Esophagus squamous epithelium (tissue), 4 donors: ENCODE measurements around the gene TMEM40.

Experiments used
- POLR2A ChIP-seq, 4 donors: fragments of 450-650 bp; IDR thresholded peaks; one replicate each; pipeline ENCODE4 v1.6.1; 2017; ENCODE audit warnings: antibody characterized with exemption in 4 of 4, mild to moderate bottlenecking in 4 of 4, moderate library complexity in 3 of 4
- TF ChIP-seq, protein P1 (sequence below), 6 experiments: fragments of 450-650 bp in 4 of 6; fragments of 200-600 bp in 2 of 6; sonication (generic) in 2 of 6; IDR thresholded peaks; one replicate each; pipeline ENCODE4 v1.5.1; 2016 to 2019; ENCODE audit warnings: antibody characterized with exemption in 6 of 6, mild to moderate bottlenecking in 4 of 6, moderate library complexity in 4 of 6

- TF ChIP-seq, protein P1, sequence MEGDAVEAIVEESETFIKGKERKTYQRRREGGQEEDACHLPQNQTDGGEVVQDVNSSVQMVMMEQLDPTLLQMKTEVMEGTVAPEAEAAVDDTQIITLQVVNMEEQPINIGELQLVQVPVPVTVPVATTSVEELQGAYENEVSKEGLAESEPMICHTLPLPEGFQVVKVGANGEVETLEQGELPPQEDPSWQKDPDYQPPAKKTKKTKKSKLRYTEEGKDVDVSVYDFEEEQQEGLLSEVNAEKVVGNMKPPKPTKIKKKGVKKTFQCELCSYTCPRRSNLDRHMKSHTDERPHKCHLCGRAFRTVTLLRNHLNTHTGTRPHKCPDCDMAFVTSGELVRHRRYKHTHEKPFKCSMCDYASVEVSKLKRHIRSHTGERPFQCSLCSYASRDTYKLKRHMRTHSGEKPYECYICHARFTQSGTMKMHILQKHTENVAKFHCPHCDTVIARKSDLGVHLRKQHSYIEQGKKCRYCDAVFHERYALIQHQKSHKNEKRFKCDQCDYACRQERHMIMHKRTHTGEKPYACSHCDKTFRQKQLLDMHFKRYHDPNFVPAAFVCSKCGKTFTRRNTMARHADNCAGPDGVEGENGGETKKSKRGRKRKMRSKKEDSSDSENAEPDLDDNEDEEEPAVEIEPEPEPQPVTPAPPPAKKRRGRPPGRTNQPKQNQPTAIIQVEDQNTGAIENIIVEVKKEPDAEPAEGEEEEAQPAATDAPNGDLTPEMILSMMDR (IDR thresholded peaks at IDR 0.05) = no peak
- TF ChIP-seq POLR2A (IDR thresholded peaks at IDR 0.05) = no peak
Observed at GRCh38 chr3:12796171-12797123, 37.4 kb upstream of the TMEM40 start, which contains the start of gene CAND2.
